Measurements from ENCODE around the gene ZBED4. TPM values are rescaled to one million over a fixed set of nuclear protein-coding genes. Genes with fewer than 3 reads are reported as not detected.

Gene ZBED4
- total RNA-seq, 4 donors from 2014 or later = 11.9 to 19.4 (median 18.2) TPM

DNA sequence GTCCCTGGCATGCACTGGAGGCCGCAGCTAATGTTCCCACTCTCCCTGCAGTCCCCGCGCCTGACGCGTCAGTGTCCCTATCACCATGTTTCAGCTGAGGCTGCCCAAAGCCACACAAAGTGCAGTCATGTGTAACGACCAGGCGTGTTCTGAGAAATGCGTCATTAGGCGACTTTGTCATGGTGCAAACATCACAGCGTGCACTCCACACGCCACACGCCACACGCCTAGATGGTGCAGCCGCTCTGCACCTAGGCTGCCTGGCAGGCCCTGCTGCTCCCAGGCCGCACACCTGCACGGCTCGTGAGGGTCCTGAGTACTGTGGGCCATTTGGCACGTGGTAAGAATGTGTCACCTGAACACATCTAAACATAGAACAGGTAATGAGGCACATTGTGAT, 67.2 kb downstream of the ZBED4 start:
- H3K27ac ChIP-seq = no peak overlapping the region
- H3K4me3 ChIP-seq = no peak overlapping the region
- WGBS = 80% methylated on average over 1 of the region's 18 CpGs
- no peak for TF ChIP-seq EP300 (IDR thresholded peaks at IDR 0.05)
- no peak for TF ChIP-seq POLR2A (IDR thresholded peaks at IDR 0.05)
- TF ChIP-seq POLR2AphosphoS5 (IDR thresholded peaks at IDR 0.05) = no peak
- TF ChIP-seq, protein P1, sequence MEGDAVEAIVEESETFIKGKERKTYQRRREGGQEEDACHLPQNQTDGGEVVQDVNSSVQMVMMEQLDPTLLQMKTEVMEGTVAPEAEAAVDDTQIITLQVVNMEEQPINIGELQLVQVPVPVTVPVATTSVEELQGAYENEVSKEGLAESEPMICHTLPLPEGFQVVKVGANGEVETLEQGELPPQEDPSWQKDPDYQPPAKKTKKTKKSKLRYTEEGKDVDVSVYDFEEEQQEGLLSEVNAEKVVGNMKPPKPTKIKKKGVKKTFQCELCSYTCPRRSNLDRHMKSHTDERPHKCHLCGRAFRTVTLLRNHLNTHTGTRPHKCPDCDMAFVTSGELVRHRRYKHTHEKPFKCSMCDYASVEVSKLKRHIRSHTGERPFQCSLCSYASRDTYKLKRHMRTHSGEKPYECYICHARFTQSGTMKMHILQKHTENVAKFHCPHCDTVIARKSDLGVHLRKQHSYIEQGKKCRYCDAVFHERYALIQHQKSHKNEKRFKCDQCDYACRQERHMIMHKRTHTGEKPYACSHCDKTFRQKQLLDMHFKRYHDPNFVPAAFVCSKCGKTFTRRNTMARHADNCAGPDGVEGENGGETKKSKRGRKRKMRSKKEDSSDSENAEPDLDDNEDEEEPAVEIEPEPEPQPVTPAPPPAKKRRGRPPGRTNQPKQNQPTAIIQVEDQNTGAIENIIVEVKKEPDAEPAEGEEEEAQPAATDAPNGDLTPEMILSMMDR (IDR thresholded peaks at IDR 0.05) = no peak
- no peaks in the 10 kb centered on the region for H3K27me3 ChIP-seq
- peaks cover 24% of the 10 kb centered on the region for H3K36me3 ChIP-seq
- no peaks in the 10 kb centered on the region for H3K9me3 ChIP-seq
- DNase-seq (ENCODE audit: low spot score in 2 of 2) = no peak
- H3K4me1 ChIP-seq = peaks cover 24% of the 10 kb centered on the region

- TF ChIP-seq EP300 (IDR thresholded peaks at IDR 0.05) (no peak), POLR2AphosphoS5 (IDR thresholded peaks at IDR 0.05) (no peak), POLR2A (IDR thresholded peaks at IDR 0.05) (no peak)
- TF ChIP-seq, protein P1 (IDR thresholded peaks at IDR 0.05) = no peak
- Histone ChIP-seq H3K4me1 (peaks cover 24% of the 10 kb centered on the region), H3K27me3 (no peaks in the 10 kb centered on the region), H3K4me3 (no peak overlapping the region), H3K36me3 (peaks cover 25% of the 10 kb centered on the region), H3K9me3 (no peaks in the 10 kb centered on the region), H3K27ac (no peak overlapping the region)
- no peak for DNase-seq (ENCODE audit: low spot score in 2 of 2)
- 92% methylated on average over 32 of the region's 35 CpGs for WGBS
These were observed 68.0 kb downstream of the ZBED4 start for GRCh38 chr22:49921508-49922278.

DNA sequence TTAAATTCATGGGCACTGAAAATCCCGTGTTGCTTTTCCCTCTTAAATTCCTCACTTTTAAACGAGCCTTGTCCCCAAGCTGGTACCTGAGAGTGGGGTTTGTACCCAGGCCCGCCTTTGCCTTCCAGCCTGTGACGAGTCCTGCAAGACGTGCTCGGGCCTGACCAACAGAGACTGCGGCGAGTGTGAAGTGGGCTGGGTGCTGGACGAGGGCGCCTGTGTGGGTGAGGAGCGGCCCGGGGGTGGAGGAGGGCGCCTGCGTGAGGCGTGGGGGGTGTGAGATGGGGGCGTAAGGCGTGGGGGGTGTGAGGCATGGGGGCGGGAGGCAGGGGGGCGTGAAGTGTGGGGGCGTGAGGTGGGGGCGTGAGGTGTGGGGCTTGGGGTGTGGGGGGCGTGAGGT, 68.8 kb downstream of the ZBED4 start:
- H3K27me3 ChIP-seq = no peaks in the 10 kb centered on the region
- peaks cover 18% of the 10 kb centered on the region for H3K4me1 ChIP-seq
- peaks cover 25% of the 10 kb centered on the region for H3K36me3 ChIP-seq
- H3K9me3 ChIP-seq = no peaks in the 10 kb centered on the region
- DNase-seq (ENCODE audit: low spot score in 2 of 2) = no peak
- TF ChIP-seq EP300 (IDR thresholded peaks at IDR 0.05) = no peak
- no peak for TF ChIP-seq POLR2AphosphoS5 (IDR thresholded peaks at IDR 0.05)
- TF ChIP-seq, protein P1 (IDR thresholded peaks at IDR 0.05) = no peak
- no peak for TF ChIP-seq POLR2A (IDR thresholded peaks at IDR 0.05)
- no peak overlapping the region for H3K4me3 ChIP-seq
- 85% methylated on average over 19 of the region's 22 CpGs for WGBS
- no peak overlapping the region for H3K27ac ChIP-seq

DNA sequence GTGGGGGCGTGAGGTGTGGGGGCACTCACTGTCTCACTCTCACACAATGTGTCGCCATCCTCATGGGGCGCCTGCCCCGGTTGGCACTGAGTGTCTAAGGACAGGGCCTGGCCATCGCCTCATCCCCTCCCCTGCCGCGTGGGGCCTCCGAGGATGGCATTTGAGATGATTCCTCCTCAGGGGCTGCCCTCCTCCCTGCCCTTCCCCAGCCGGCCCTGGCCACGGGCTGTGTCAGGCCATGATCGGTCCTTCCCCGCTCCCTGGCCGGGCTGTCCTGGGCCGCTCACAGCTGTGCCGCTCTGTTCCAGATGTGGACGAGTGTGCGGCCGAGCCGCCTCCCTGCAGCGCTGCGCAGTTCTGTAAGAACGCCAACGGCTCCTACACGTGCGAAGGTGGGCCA, 69.3 kb downstream of the ZBED4 start:
- Histone ChIP-seq H3K4me3 (no peak overlapping the region), H3K27me3 (no peaks in the 10 kb centered on the region), H3K27ac (no peak overlapping the region), H3K9me3 (no peaks in the 10 kb centered on the region), H3K36me3 (peaks cover 25% of the 10 kb centered on the region), H3K4me1 (peaks cover 14% of the 10 kb centered on the region)
- no peak for DNase-seq (ENCODE audit: low spot score in 2 of 2)
- 93% methylated on average over 23 of the region's 25 CpGs for WGBS
- TF ChIP-seq EP300 (IDR thresholded peaks at IDR 0.05) = no peak
- TF ChIP-seq, protein P1 (IDR thresholded peaks at IDR 0.05) = no peak
- no peak for TF ChIP-seq POLR2A (IDR thresholded peaks at IDR 0.05)
- TF ChIP-seq POLR2AphosphoS5 (IDR thresholded peaks at IDR 0.05) = no peak

GRCh38 chr22:49923445-49923844, 69.8 kb downstream of the ZBED4 start:
- DNase-seq (ENCODE audit: low spot score in 2 of 2) = no peak
- H3K27me3 ChIP-seq = no peaks in the 10 kb centered on the region
- no peaks in the 10 kb centered on the region for H3K9me3 ChIP-seq
- no peak overlapping the region for H3K4me3 ChIP-seq
- 85% methylated on average over 16 of the region's 16 CpGs for WGBS
- TF ChIP-seq EP300 (IDR thresholded peaks at IDR 0.05) = no peak
- TF ChIP-seq, protein P1 (IDR thresholded peaks at IDR 0.05) = no peak
- no peak for TF ChIP-seq POLR2AphosphoS5 (IDR thresholded peaks at IDR 0.05)
- no peak for TF ChIP-seq POLR2A (IDR thresholded peaks at IDR 0.05)
- H3K27ac ChIP-seq = no peak overlapping the region
- H3K36me3 ChIP-seq = peaks cover 25% of the 10 kb centered on the region
- peaks cover 14% of the 10 kb centered on the region for H3K4me1 ChIP-seq
